ENCODE measurements around the gene RUNX1.

GRCh38 chr21:34794686-34795085 is 254.4 kb downstream of the RUNX1 start:
- TF ChIP-seq FOXK2 (IDR thresholded peaks at IDR 0.05) (no peak), BHLHE40 (IDR thresholded peaks at IDR 0.05; ENCODE audit: borderline replicate concordance) (no peak), FOXA1 (IDR thresholded peaks at IDR 0.05) (no peak), FOXM1 (IDR thresholded peaks at IDR 0.05; ENCODE audit: borderline replicate concordance) (no peak), TARDBP (IDR thresholded peaks at IDR 0.05) (no peak), HDGF (IDR thresholded peaks at IDR 0.05; ENCODE audit: borderline replicate concordance) (no peak), SUZ12 (IDR thresholded peaks at IDR 0.05) (no peak), ELF4 (IDR thresholded peaks at IDR 0.05) (no peak), NFRKB (IDR thresholded peaks at IDR 0.05) (no peak), SP1 (IDR thresholded peaks at IDR 0.05) (no peak), PKNOX1 (IDR thresholded peaks at IDR 0.05) (no peak), ARNT (IDR thresholded peaks at IDR 0.05) (no peak), LEF1 (IDR thresholded peaks at IDR 0.05; ENCODE audit: borderline replicate concordance) (no peak)

Data from HEK293T (cell line).